OCI-LY1 (cell line): Measurements from ENCODE around the gene ADK.
"Not testable (repeated sequence)": the region's sequence is repeated elsewhere in the genome, so short reads cannot be mapped to it uniquely, and the experiment has no call there.

Experiments
- H2AFZ ChIP-seq: fragments of 200-600 bp; sonication (generic), shearing (Covaris generic); 2 replicates; pipeline ENCODE4 v1.6.0; 2014; ENCODE audit warnings: antibody characterized with exemption, mild to moderate bottlenecking, low read length
- H3F3A ChIP-seq: fragments of 200-600 bp; sonication (generic), shearing (Covaris generic); 2 replicates; pipeline ENCODE4 v1.6.0; 2014; ENCODE audit warnings: mild to moderate bottlenecking, antibody characterized with exemption, low read length, moderate library complexity; ENCODE audit not compliant: insufficient read depth
- H3K27ac ChIP-seq: fragments of 200-600 bp; sonication (generic); 2 replicates; pipeline ENCODE4 v1.5.1; 2014; ENCODE audit warnings: low read length, mixed run types, mild to moderate bottlenecking, low read depth; ENCODE audit not compliant: poor library complexity, severe bottlenecking
- H3K27me3 ChIP-seq: fragments of 200-600 bp; sonication (generic); 2 replicates; pipeline ENCODE4 v1.6.0; 2014; ENCODE audit warnings: antibody characterized with exemption, mild to moderate bottlenecking, low read length, moderate library complexity; ENCODE audit not compliant: insufficient read depth
- H3K36me3 ChIP-seq: fragments of 200-600 bp; sonication (generic); 2 replicates; pipeline ENCODE4 v1.6.1; 2014; ENCODE audit warnings: mild to moderate bottlenecking, antibody characterized with exemption, low read length, moderate library complexity, mixed read lengths; ENCODE audit not compliant: insufficient read depth
- H3K4me1 ChIP-seq: fragments of 200-600 bp; sonication (generic); 2 replicates; pipeline ENCODE4 v1.5.1; 2014; ENCODE audit warnings: mild to moderate bottlenecking, low read length, moderate library complexity; ENCODE audit not compliant: insufficient read depth, severe bottlenecking
- H3K4me2 ChIP-seq: fragments of 200-600 bp; sonication (generic), shearing (Covaris generic); 2 replicates; pipeline ENCODE4 v1.6.1; 2014; ENCODE audit warnings: low read length
- H3K4me3 ChIP-seq: fragments of 200-600 bp; sonication (generic); 2 replicates; pipeline ENCODE4 v1.5.1; 2014; ENCODE audit warnings: low read length, low read depth, mild to moderate bottlenecking, mixed read lengths; ENCODE audit not compliant: poor library complexity, severe bottlenecking
- H3K79me2 ChIP-seq: fragments of 200-600 bp; shearing (Covaris generic); 2 replicates; pipeline ENCODE4 v1.6.1; 2016; ENCODE audit warnings: mixed run types, low read length, mixed read lengths; ENCODE audit not compliant: insufficient read depth
- H3K9ac ChIP-seq: fragments of 200-600 bp; sonication (generic), shearing (Covaris generic); 2 replicates; pipeline ENCODE4 v1.6.1; 2014; ENCODE audit warnings: mild to moderate bottlenecking, low read length, mixed read lengths
- H3K9me2 ChIP-seq: fragments of 200-600 bp; sonication (generic), shearing (Covaris generic); 2 replicates; pipeline ENCODE4 v1.6.1; 2014; ENCODE audit warnings: low read depth, mild to moderate bottlenecking, low read length, mixed read lengths
- H3K9me3 ChIP-seq: fragments of 200-600 bp; shearing (Covaris generic); 2 replicates; pipeline ENCODE4 v1.6.1; 2014; ENCODE audit warnings: low read length, mixed read lengths
- H4K20me1 ChIP-seq: fragments of 200-600 bp; sonication (generic), shearing (Covaris generic); 2 replicates; pipeline ENCODE4 v1.6.0; 2016; ENCODE audit warnings: mild to moderate bottlenecking, low read length; ENCODE audit not compliant: insufficient read depth
- CTCF ChIP-seq: fragments of 200-600 bp; sonication (generic), shearing (Covaris generic); IDR thresholded peaks from 2 replicates; pipeline ENCODE4 v1.5.1; 2017; ENCODE audit warnings: mild to moderate bottlenecking, antibody characterized with exemption, low read length, moderate library complexity, mixed read lengths
- EZH2 ChIP-seq: fragments of 200-600 bp; sonication (generic), shearing (Covaris generic); IDR thresholded peaks from 2 replicates; pipeline ENCODE4 v1.8.0; 2017; ENCODE audit warnings: borderline replicate concordance, mixed run types, mild to moderate bottlenecking, antibody characterized with exemption, low read length, moderate library complexity, mixed read lengths

ADK gene

DNA sequence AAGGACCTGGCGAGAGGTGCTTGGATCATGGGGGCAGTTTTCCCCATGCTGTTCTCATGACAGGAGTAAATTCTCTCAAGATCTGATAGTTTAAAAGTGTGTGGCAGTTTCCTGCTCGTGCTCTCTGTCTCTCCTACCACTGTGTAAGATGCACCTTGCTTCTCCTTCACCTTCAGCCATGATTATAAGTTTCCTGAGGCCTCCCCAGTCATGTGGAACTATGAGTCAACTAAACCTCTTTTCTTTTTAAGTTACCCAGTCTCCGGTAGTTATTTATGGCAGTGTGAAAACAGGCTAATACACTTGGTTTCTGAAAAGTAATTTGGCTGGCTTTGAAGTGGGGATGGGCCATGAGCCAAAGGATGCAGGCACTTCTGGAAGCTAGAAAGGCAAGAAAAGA lies 407.4 kb downstream of the ADK start:
- Histone ChIP-seq H3K9me3 (no peaks in the 10 kb centered on the region), H3K4me2 (no peak overlapping the region), H3K36me3 (no peaks in the 10 kb centered on the region), H3F3A (no peaks in the 10 kb centered on the region; the same call in 1 of the 2 replicates), H3K27me3 (no peaks in the 10 kb centered on the region), H3K79me2 (no peaks in the 10 kb centered on the region), H3K4me1 (no peaks in the 10 kb centered on the region), H3K27ac (no peak overlapping the region), H2AFZ (no peak overlapping the region), H3K9me2 (no peaks in the 10 kb centered on the region), H4K20me1 (no peaks in the 10 kb centered on the region), H3K4me3 (no peak overlapping the region), H3K9ac (no peak overlapping the region)
- TF ChIP-seq CTCF (no peak), EZH2 (no peak)

- H3K9ac ChIP-seq = no peak overlapping the region
- no peaks in the 10 kb centered on the region for H3K36me3 ChIP-seq
- H2AFZ ChIP-seq = no peak overlapping the region
- no peaks in the 10 kb centered on the region for H3K4me1 ChIP-seq
- no peak overlapping the region for H3K27ac ChIP-seq
- no peaks in the 10 kb centered on the region; the same call in 1 of the 2 replicates for H3F3A ChIP-seq
- H3K9me2 ChIP-seq = no peaks in the 10 kb centered on the region
- no peak overlapping the region for H3K4me2 ChIP-seq
- H3K79me2 ChIP-seq = no peaks in the 10 kb centered on the region
- no peaks in the 10 kb centered on the region for H3K27me3 ChIP-seq
- H4K20me1 ChIP-seq = no peaks in the 10 kb centered on the region
- no peak overlapping the region for H3K4me3 ChIP-seq
- H3K9me3 ChIP-seq = no peaks in the 10 kb centered on the region
- TF ChIP-seq CTCF = no peak
- no peak for TF ChIP-seq EZH2
These were observed 407.9 kb downstream of the ADK start for GRCh38 chr10:74558897-74559296.

GRCh38 chr10:74568896-74569295 lies 417.9 kb downstream of the ADK start:
- H3K9me3 ChIP-seq, H4K20me1 ChIP-seq, H3K27ac ChIP-seq, H2AFZ ChIP-seq, H3K36me3 ChIP-seq, H3K4me2 ChIP-seq, H3K9me2 ChIP-seq, H3F3A ChIP-seq, H3K79me2 ChIP-seq, H3K9ac ChIP-seq, H3K4me3 ChIP-seq, H3K27me3 ChIP-seq, H3K4me1 ChIP-seq: not testable (repeated sequence)

GRCh38 chr10:74573497-74573896 lies 422.5 kb downstream of the ADK start:
- H3K36me3 ChIP-seq, H4K20me1 ChIP-seq, H3K4me1 ChIP-seq, H3F3A ChIP-seq, H3K27me3 ChIP-seq, H2AFZ ChIP-seq, H3K27ac ChIP-seq, H3K4me2 ChIP-seq, H3K4me3 ChIP-seq, H3K79me2 ChIP-seq, H3K9ac ChIP-seq, H3K9me2 ChIP-seq, H3K9me3 ChIP-seq: not testable (repeated sequence)
